SK-N-MC (cell line): ENCODE data around the gene ZDHHC11B.
"Not testable (repeated sequence)": the region's sequence is repeated elsewhere in the genome, so short reads cannot be mapped to it uniquely, and the experiment has no call there.

Experiments
- EZH2 ChIP-seq: fragments of 200-600 bp; sonication (generic); IDR thresholded peaks from one replicate; pipeline ENCODE4 v1.6.1; 2017; ENCODE audit warnings: antibody characterized with exemption
- FOXP2 ChIP-seq: optimal IDR thresholded peaks from 2 replicates; pipeline ENCODE3; 2011; ENCODE audit warnings: mild to moderate bottlenecking, moderate library complexity; ENCODE audit not compliant: insufficient read depth; ENCODE audit errors: extremely low read length, control extremely low read depth
- POLR2AphosphoS5 ChIP-seq: IDR thresholded peaks from 2 replicates; pipeline ENCODE4 v1.6.1; 2012; ENCODE audit warnings: mild to moderate bottlenecking, low read depth, low read length, borderline replicate concordance

DNA sequence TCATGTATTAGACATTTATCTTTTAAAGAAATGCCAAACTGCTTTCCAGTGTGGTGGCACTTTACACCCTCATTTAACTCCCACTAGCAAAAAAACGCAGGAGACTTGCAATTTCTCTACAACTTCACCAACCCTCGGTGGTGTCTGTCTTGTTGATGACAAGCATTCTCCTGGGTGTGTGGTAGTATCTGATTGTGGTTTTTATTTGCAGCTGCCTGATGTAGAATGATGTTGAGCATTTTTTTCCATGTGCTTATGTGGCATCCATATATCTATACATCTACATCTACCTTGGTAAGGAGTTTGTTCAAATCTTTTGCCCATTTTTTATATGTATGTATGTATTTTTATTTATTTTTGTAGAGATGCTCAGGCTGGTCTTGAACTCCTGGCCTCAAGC lies 49.5 kb upstream of the ZDHHC11B start:
- TF ChIP-seq POLR2AphosphoS5, EZH2, FOXP2: not testable (repeated sequence)
